Measurements from ENCODE around the gene ZDHHC18.

- TF ChIP-seq EZH2phosphoT487 (IDR thresholded peaks at IDR 0.05; ENCODE audit: insufficient read depth, low read depth) (no peak), EZH2 (IDR thresholded peaks at IDR 0.05; ENCODE audit: insufficient read depth, poor library complexity, severe bottlenecking) (no peak)
These were observed 11.6 kb upstream of the ZDHHC18 start for GRCh38 chr1:26814893-26815292.
